GM23338 (cell line): ENCODE results near the gene MAN2A2. TPM values are rescaled to one million over a fixed set of nuclear protein-coding genes. Genes with fewer than 3 reads are reported as not detected.
A peak's percentile ranks its signal among the peaks of the same experiment; 100 is the strongest.

Experiments
- ATAC-seq: fragments of 200-7000 bp; cut with Tn5 transposase; 3 replicates; pipeline ENCODE4 v1.9.1; 2020
- DNase-seq: peaks from one replicate; pipeline ENCODE4 v3.0.0-alpha.2; 2015; ENCODE audit warnings: low spot score
- H2AFZ ChIP-seq: fragments of 200-600 bp; sonication (generic); 2 replicates; pipeline ENCODE4 v1.8.0; 2016; ENCODE audit warnings: antibody characterized with exemption, mild to moderate bottlenecking, moderate library complexity
- H3F3A ChIP-seq: fragments of 200-600 bp; sonication (generic); replicated peaks from 2 replicates; pipeline ENCODE4 v1.8.0; 2017; ENCODE audit warnings: antibody characterized with exemption, mixed run types, low read depth
- H3K27ac ChIP-seq: fragments of 200-600 bp; sonication (generic); 2 replicates; pipeline ENCODE4 v1.6.1; 2016; ENCODE audit warnings: low read depth
- H3K27me3 ChIP-seq: fragments of 200-600 bp; sonication (generic); 2 replicates; pipeline ENCODE4 v1.8.0; 2016; ENCODE audit warnings: mild to moderate bottlenecking, mixed run types, moderate library complexity; ENCODE audit not compliant: insufficient read depth
- H3K36me3 ChIP-seq: fragments of 200-600 bp; sonication (generic); 2 replicates; pipeline ENCODE4 v1.8.0; 2016; ENCODE audit warnings: mild to moderate bottlenecking; ENCODE audit not compliant: insufficient read depth
- H3K4me1 ChIP-seq: fragments of 200-600 bp; sonication (generic); 2 replicates; pipeline ENCODE4 v1.8.0; 2016; ENCODE audit warnings: mild to moderate bottlenecking, moderate library complexity; ENCODE audit not compliant: insufficient read depth
- H3K4me2 ChIP-seq: fragments of 200-600 bp; sonication (generic); 2 replicates; pipeline ENCODE4 v1.7.1; 2017; ENCODE audit warnings: mixed run types
- H3K4me3 ChIP-seq: fragments of 200-600 bp; sonication (generic); 2 replicates; pipeline ENCODE4 v1.6.1; 2016; ENCODE audit warnings: mixed run types
- H3K79me2 ChIP-seq: fragments of 200-600 bp; sonication (generic); replicated peaks from 2 replicates; pipeline ENCODE4 v1.8.0; 2017; ENCODE audit warnings: mild to moderate bottlenecking; ENCODE audit not compliant: insufficient read depth
- H3K9me2 ChIP-seq: fragments of 200-600 bp; sonication (generic); 2 replicates; pipeline ENCODE4 v1.8.0; 2017; ENCODE audit not compliant: insufficient read depth
- H4K20me1 ChIP-seq: fragments of 200-600 bp; sonication (generic); replicated peaks from 2 replicates; pipeline ENCODE4 v1.8.0; 2017; ENCODE audit warnings: mild to moderate bottlenecking; ENCODE audit not compliant: insufficient read depth
- H3K27ac Mint-ChIP-seq: 2 replicates; pipeline ENCODE4 v1.8.0; 2020; ENCODE audit warnings: inconsistent platforms, mild to moderate bottlenecking, moderate library complexity, mixed read lengths
- H3K27me3 Mint-ChIP-seq: 3 replicates; pipeline ENCODE4 v1.8.0; 2022; ENCODE audit warnings: low read depth, mild to moderate bottlenecking, moderate library complexity, mixed read lengths, inconsistent platforms; ENCODE audit not compliant: insufficient read depth, poor library complexity
- H3K36me3 Mint-ChIP-seq: 3 replicates; pipeline ENCODE4 v1.8.0; 2021; ENCODE audit warnings: low read depth, mild to moderate bottlenecking, inconsistent platforms, moderate library complexity, mixed read lengths
- H3K4me1 Mint-ChIP-seq: 3 replicates; pipeline ENCODE4 v1.8.0; 2020; ENCODE audit warnings: mild to moderate bottlenecking, inconsistent platforms, mixed read lengths
- H3K4me3 Mint-ChIP-seq: 3 replicates; pipeline ENCODE4 v1.8.0; 2021; ENCODE audit warnings: moderate library complexity, mild to moderate bottlenecking, inconsistent platforms, mixed read lengths
- H3K9me3 Mint-ChIP-seq: 3 replicates; pipeline ENCODE4 v1.8.0; 2020; ENCODE audit warnings: moderate library complexity, mild to moderate bottlenecking, inconsistent platforms, mixed read lengths
- CREB1 ChIP-seq: fragments of 250-450 bp; sonication (Bioruptor Pico); IDR thresholded peaks from 2 replicates; pipeline ENCODE4 v1.5.0; 2020; ENCODE audit warnings: low read depth, mild to moderate bottlenecking, moderate library complexity
- ETS1 ChIP-seq: IDR thresholded peaks from 2 replicates; pipeline ENCODE4 v1.6.1; 2016; ENCODE audit warnings: antibody characterized with exemption
- EZH2 ChIP-seq: fragments of 200-600 bp; sonication (generic); IDR thresholded peaks from one replicate; pipeline ENCODE4 v1.8.0; 2017; ENCODE audit warnings: antibody characterized with exemption, mild to moderate bottlenecking, low read depth; ENCODE audit not compliant: unreplicated experiment
- EZH2phosphoT487 ChIP-seq: fragments of 200-600 bp; sonication (generic); IDR thresholded peaks from one replicate; pipeline ENCODE4 v1.8.1; 2018; ENCODE audit warnings: antibody characterized with exemption; ENCODE audit not compliant: unreplicated experiment
- JUNB ChIP-seq: IDR thresholded peaks from one replicate; pipeline ENCODE4 v1.6.1; 2016; ENCODE audit warnings: antibody characterized with exemption; ENCODE audit not compliant: unreplicated experiment
- NANOG ChIP-seq: IDR thresholded peaks from 2 replicates; pipeline ENCODE4 v1.6.1; 2016; ENCODE audit warnings: antibody characterized with exemption, borderline replicate concordance
- POLR2AphosphoS5 ChIP-seq: IDR thresholded peaks from 2 replicates; pipeline ENCODE4 v1.6.1; 2016; ENCODE audit warnings: antibody characterized with exemption, low read depth
- REST ChIP-seq: IDR thresholded peaks from one replicate; pipeline ENCODE4 v1.6.1; 2018; ENCODE audit warnings: antibody characterized with exemption; ENCODE audit not compliant: unreplicated experiment
- STAT1 ChIP-seq: IDR thresholded peaks from one replicate; pipeline ENCODE4 v1.6.1; 2016; ENCODE audit warnings: antibody characterized with exemption; ENCODE audit not compliant: unreplicated experiment
- ZNF114 ChIP-seq: fragments of 250-450 bp; sonication (Bioruptor Pico); IDR thresholded peaks from 2 replicates; pipeline ENCODE4 v1.5.0; 2020; ENCODE audit warnings: mild to moderate bottlenecking, moderate library complexity
- ZNF462 ChIP-seq: fragments of 250-450 bp; sonication (Bioruptor Pico); IDR thresholded peaks from 2 replicates; pipeline ENCODE4 v1.5.0; 2020; ENCODE audit warnings: mild to moderate bottlenecking, moderate library complexity
- long read RNA-seq: library from polyadenylated mRNA; unstranded; transcript quantifications from one replicate; pipeline ENCODE4 v2.0.0, GENCODE V29; 2020; ENCODE audit not compliant: unreplicated experiment
- polyA plus RNA-seq: library from polyadenylated mRNA; unstranded; fragments of >200 nt; fragmentation: Nextera tagmentation; extraction: Ambion mirVana; gene quantifications from 2 replicates; pipeline ENCODE4 v1.2.1, GENCODE V29; 2016
- total RNA-seq: library from RNA; depleted of rRNA; stranded (reverse); fragments of >200 nt; shearing (Covaris generic); gene quantifications from 2 replicates; pipeline ENCODE4 v1.2.3, GENCODE V29; 2014; rRNA removed

Gene MAN2A2
- 3.5 and 17.1 TPM in 2 replicates for total RNA-seq
- 8.0 and 8.2 TPM in 2 replicates for polyA plus RNA-seq
- long read RNA-seq, partial matches to known transcripts, result 0 of 2 reads
- long read RNA-seq, other reads (novel, unspliced or antisense), result 2 of 2 reads

GRCh38 chr15:90902840-90903732, at the start of gene MAN2A2:
Gene MAN2A2 (plus strand): TSS chr15:90903302. CDS start chr15:90904208, 906 bp downstream.
- Histone ChIP-seq H2AFZ (peak within 1 kb of the TSS; percentile 93), H3K4me3 (peak within 1 kb of the TSS; percentile 84), H3K79me2 (no peaks in the 10 kb centered on the region), H3K4me1 (peaks cover 18% of the 10 kb centered on the region), H3F3A (peaks cover 15% of the 10 kb centered on the region), H3K27me3 (peaks cover 24% of the 10 kb centered on the region), H3K27ac (peak within 1 kb of the TSS; percentile 27; the same call in 1 of the 2 replicates), H3K4me2 (peak within 1 kb of the TSS; percentile 81), H4K20me1 (no peaks in the 10 kb centered on the region), H3K36me3 (no peaks in the 10 kb centered on the region), H3K9me2 (no peaks in the 10 kb centered on the region)
- Mint-ChIP-seq H3K4me3 (peak within 1 kb of the TSS; percentile 86), H3K4me1 (peaks cover 15% of the 10 kb centered on the region), H3K9me3 (no peaks in the 10 kb centered on the region; the same call in 2 of the 3 replicates), H3K27me3 (peaks cover 24% of the 10 kb centered on the region), H3K27ac (no peak within 1 kb of the TSS), H3K36me3 (peaks cover 11% of the 10 kb centered on the region)
- ATAC-seq, result peak; percentile 51
- DNase-seq, result peak; percentile 70
- TF ChIP-seq REST, result no peak
- no peak for TF ChIP-seq ETS1
- TF ChIP-seq ZNF462 (CRISPR knock-in tag), result no peak
- no peak for TF ChIP-seq STAT1
- TF ChIP-seq EZH2, result no peak
- no peak for TF ChIP-seq POLR2AphosphoS5
- TF ChIP-seq EZH2phosphoT487, result no peak
- no peak for TF ChIP-seq CREB1 (CRISPR knock-in tag)
- no peak for TF ChIP-seq NANOG
- TF ChIP-seq JUNB, result no peak
- TF ChIP-seq ZNF114, result no peak
